GM19397 (cell line): Measurements from ENCODE around the gene SIRPA.

ENCODE experiments used
- ATAC-seq: cut with Tn5 transposase; IDR thresholded peaks from one replicate; pipeline ENCODE4 v1.9.1; 2021; ENCODE audit warnings: mild to moderate bottlenecking, moderate library complexity; ENCODE audit not compliant: unreplicated experiment

The SIRPA gene

GRCh38 chr20:1979106-1979778 is 84.0 kb downstream of the SIRPA start:
- ATAC-seq = no peak

GRCh38 chr20:1982686-1983085 is 87.5 kb downstream of the SIRPA start:
- ATAC-seq = no peak

GRCh38 chr20:1983301-1983700 is 88.1 kb downstream of the SIRPA start:
- ATAC-seq = no peak

- ATAC-seq = no peak
Observed at GRCh38 chr20:1987826-1988225, 92.6 kb downstream of the SIRPA start.
